Umbilical cord (tissue), 2 donors: Measurements from ENCODE around the gene FBXO30. TPM values are rescaled to one million over a fixed set of nuclear protein-coding genes. Genes with fewer than 3 reads are reported as not detected.

Experiments used
- DNase-seq: peaks from one replicate; pipeline ENCODE4 v3.0.0-alpha.2; 2015; ENCODE audit warnings: low spot score
- total RNA-seq: library from RNA; depleted of rRNA; stranded (reverse); fragments of >200 nt; gene quantifications from one replicate; pipeline ENCODE4 v1.2.3, GENCODE V29; 2014; ENCODE audit warnings: low replicate concordance; ENCODE audit not compliant: insufficient read depth

FBXO30 gene
- total RNA-seq, 1 donor from 2014 or later = 28.4 TPM

GRCh38 chr6:145755682-145756081, 58.9 kb downstream of the FBXO30 start:
- DNase-seq = no peak

DNA sequence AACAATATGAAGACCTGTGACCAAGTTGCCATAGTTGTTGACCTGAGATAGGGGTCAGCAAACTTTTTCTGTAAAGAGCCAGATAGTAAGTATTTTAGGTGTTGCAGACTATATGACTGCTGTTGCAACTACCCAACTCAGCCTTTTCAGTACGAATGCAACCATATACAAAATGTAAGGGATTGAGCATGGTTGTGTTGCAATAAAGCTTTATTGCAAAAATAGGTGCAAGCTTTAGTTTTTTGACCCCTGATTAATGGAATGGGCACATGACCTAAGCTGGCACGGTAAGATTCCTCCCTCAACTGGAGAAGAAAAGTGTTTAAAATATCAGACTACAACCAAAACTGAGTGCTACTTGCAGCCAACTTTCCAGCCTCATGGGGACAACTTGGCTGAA, 62.0 kb downstream of the FBXO30 start:
- no peak for DNase-seq

GRCh38 chr6:145749632-145750031, 65.0 kb downstream of the FBXO30 start:
- DNase-seq = no peak

GRCh38 chr6:145745861-145746260, 68.7 kb downstream of the FBXO30 start:
- DNase-seq = no peak

GRCh38 chr6:145744619-145745018, 70.0 kb downstream of the FBXO30 start:
- no peak for DNase-seq

Other genes starting within 250 kb of the FBXO30 start
- 27.7 TPM for gene EPM2A, start 79.3 kb downstream of the FBXO30 start, total RNA-seq
- 43.6 TPM for gene SHPRH, start 149.6 kb upstream of the FBXO30 start, total RNA-seq
- gene GRM1, start 214.3 kb upstream of the FBXO30 start, total RNA-seq = 1.9 TPM